Heart left ventricle (tissue), 16 donors: ENCODE data around the gene SGK1. TPM values are rescaled to one million over a fixed set of nuclear protein-coding genes. Genes with fewer than 3 reads are reported as not detected.

Experiments
- ATAC-seq, 4 donors: fragments of 200-7000 bp; cut with Tn5 transposase; one replicate each; pipeline ENCODE4 v1.9.1; 2020 to 2022; ENCODE audit warnings: moderate library complexity in 4 of 4, mild to moderate bottlenecking in 3 of 4, moderate number of reproducible peaks in 1 of 4
- DNase-seq, 5 donors: peaks; one replicate each; pipeline ENCODE4 v3.0.0-alpha.2; 2020
- H3K27ac ChIP-seq, 12 donors: fragments of 200-600 bp; sonication (generic) in 4 of 12; one replicate each; pipeline versions ENCODE4 v1.5.0 to v1.8.0; 2016 to 2022; ENCODE audit warnings: mild to moderate bottlenecking in 2 of 12
- H3K27me3 ChIP-seq, 9 donors: fragments of 200-600 bp; sonication (generic) in 2 of 9; one replicate each; pipeline versions ENCODE4 v1.5.1 to v1.8.0; 2016 to 2022; ENCODE audit warnings: mild to moderate bottlenecking in 3 of 9
- H3K36me3 ChIP-seq, 9 donors: fragments of 200-600 bp; sonication (generic) in 2 of 9; one replicate each; pipeline versions ENCODE4 v1.5.0 to v1.8.0; 2018 to 2022; ENCODE audit warnings: mild to moderate bottlenecking in 2 of 9
- H3K4me1 ChIP-seq, 12 donors: fragments of 200-600 bp; sonication (generic) in 4 of 12; one replicate each; pipeline versions ENCODE4 v1.5.0 to v1.8.0; 2016 to 2022; ENCODE audit warnings: mild to moderate bottlenecking in 3 of 12
- H3K4me3 ChIP-seq, 12 donors: fragments of 200-600 bp; sonication (generic) in 4 of 12; one replicate each; pipeline versions ENCODE4 v1.5.0 to v1.8.0; 2017 to 2022; ENCODE audit warnings: mild to moderate bottlenecking in 9 of 12, moderate library complexity in 4 of 12
- H3K9me3 ChIP-seq, 12 donors: fragments of 200-600 bp; sonication (generic) in 4 of 12; one replicate each; pipeline versions ENCODE4 v1.5.0 to v1.8.0; 2016 to 2022; ENCODE audit warnings: mild to moderate bottlenecking in 1 of 12
- CTCF ChIP-seq, 12 donors: fragments of 200-600 bp; sonication (generic) in 4 of 12; IDR thresholded peaks; one replicate each; pipeline versions ENCODE4 v1.5.0 to v1.8.0; 2018 to 2022; ENCODE audit warnings: antibody characterized with exemption in 12 of 12, mild to moderate bottlenecking in 5 of 12
- POLR2A ChIP-seq, 2 donors: fragments of 450-650 bp; IDR thresholded peaks; one replicate each; pipeline ENCODE4 v1.6.1; 2017; ENCODE audit warnings: antibody characterized with exemption in 2 of 2, mild to moderate bottlenecking in 2 of 2, moderate library complexity in 2 of 2
- WGBS, 4 donors: extraction: QIAGEN DNeasy Blood & Tissue Kit in 2 of 4; methylation state at CpG; one replicate each; pipeline versions ENCODE4 v1.1.5 to v1.1.7; 2013 to 2018; 5-methylcytosine and 5-hydroxymethylcytosine counted together
- intact Hi-C, 10 donors: fragments of 100-400 bp; cut with DNase I; formaldehyde crosslinking; loops; one replicate each; pipeline versions ENCODE4 v1.11.1 to v1.14.2; 2022
- polyA plus RNA-seq, 2 donors: library from polyadenylated mRNA; stranded (reverse); fragments of 200-250 nt; gene quantifications; one replicate each; pipeline ENCODE4 v1.2.3, GENCODE V29; 2013
- total RNA-seq, 9 donors: library from RNA; depleted of rRNA in 2 of 9; stranded (reverse); fragments of >200 nt in 2 of 9; fragmentation: NEBNext Ultra II Directional in 3 of 9; extraction: Animal tissue kit (Norgen Biotek cat#: 25700) in 3 of 9; gene quantifications; one replicate each; pipeline versions ENCODE4 v1.1.0 to v1.2.4, GENCODE V29; 2016 to 2023
- donor health status: ischemic (EF 13 %, LVEDD 7.1; RV severe dilation, severe dysfunction).
- donor health status: healthy with polysubstance abuse.
- donor health status: DM: no; HTN: yes; CAD: no.
- donor health status: DM: no; HTN: no; CAD: no.
- donor health status: ischemic (EF 25% LVEDD 6.9; RV normal size, moderate dysfunction).
- donor health status: ischemic (EF 25% LVEDD 5.7; RV mildly dilated, moderate dysfunction).
- donor health status: healthy.
- donor health status: DM: yes; HTN: yes; CAD: no.
- donor health status: ischemic (EF 35%, LVEDD 5.7; RV mildly dilated, moderate dysfunction).
- donor health status: nonischemic (EF 11% LVEDD 7.7; RV severe dilation, severe dysfunction).
- donor health status: DM: yes; HTN: yes; CAD: no.
- donor health status: PGD.
- donor health status: ischemic (EF 29% LVEDD 5.4; RV normal size, mild dysfunction).
- donor health status: nonischemic (EF 23%, LVEDD 6.1; RV moderate dilation, normal function).

SGK1 gene
- total and polyA plus RNA-seq, 11 donors, result 17.7 to 118 (median 56.7) TPM

- 86 to 90% (median 89%) methylated on average over 6 of the region's 6 CpGs for WGBS, 4 donors
- H3K4me3 ChIP-seq, result no peak overlapping the region
- H3K4me1 ChIP-seq, result peaks cover 0 to 28% (median 7%) of the 10 kb centered on the region in 12 donors
- no peak for DNase-seq
- intact Hi-C loops, result loop anchor here in 8 of 10 donors (5.0 to 10.0 kb wide), 10 partner anchors 74 to 304 kb away; no protein-coding TSS in a partner anchor
- ATAC-seq, result no peak
- TF ChIP-seq POLR2A (IDR thresholded peaks at IDR 0.05) (no peak), CTCF (IDR thresholded peaks at IDR 0.05) (no peak)
- H3K27me3 ChIP-seq, result no peaks in the 10 kb centered on the region
- no peak overlapping the region for H3K27ac ChIP-seq
- no peaks in the 10 kb centered on the region for H3K9me3 ChIP-seq
- no peaks in the 10 kb centered on the region for H3K36me3 ChIP-seq
Measured at GRCh38 chr6:134340179-134340975, 22.5 kb upstream of the SGK1 start.

- no peaks in the 10 kb centered on the region for H3K9me3 ChIP-seq
- H3K27ac ChIP-seq, result no peak overlapping the region
- ATAC-seq (no peak), DNase-seq (no peak)
- H3K36me3 ChIP-seq, result no peaks in the 10 kb centered on the region
- H3K4me3 ChIP-seq, result no peak overlapping the region
- TF ChIP-seq CTCF (IDR thresholded peaks at IDR 0.05), result no peak
- TF ChIP-seq POLR2A (IDR thresholded peaks at IDR 0.05), result no peak
- H3K4me1 ChIP-seq, result peaks cover 0 to 23% (median 5%) of the 10 kb centered on the region in 12 donors
- H3K27me3 ChIP-seq, result no peaks in the 10 kb centered on the region
- intact Hi-C loops, result no loop called here
Measured at GRCh38 chr6:134339216-134339615, 21.3 kb upstream of the SGK1 start.

- Histone ChIP-seq H3K27ac (no peak overlapping the region), H3K27me3 (no peaks in the 10 kb centered on the region), H3K9me3 (peaks cover 0 to under 1% (median 0%) of the 10 kb centered on the region in 12 donors), H3K4me1 (peaks cover 0 to 6% (median 0%) of the 10 kb centered on the region in 12 donors), H3K36me3 (no peaks in the 10 kb centered on the region), H3K4me3 (no peak overlapping the region)
- DNase-seq, result no peak
- intact Hi-C loops, result no loop called here
- no peak for TF ChIP-seq POLR2A (IDR thresholded peaks at IDR 0.05)
- TF ChIP-seq CTCF (IDR thresholded peaks at IDR 0.05), result no peak
- ATAC-seq, result no peak
- WGBS, 4 donors, result 88 to 94% (median 92%) methylated on average over 2 of the region's 2 CpGs
Measured at GRCh38 chr6:134331256-134331655, 13.3 kb upstream of the SGK1 start.

- H3K4me3 ChIP-seq, result no peak overlapping the region
- peaks cover 0 to 7% (median 2%) of the 10 kb centered on the region in 12 donors for H3K9me3 ChIP-seq
- peaks cover 0 to 6% (median 0%) of the 10 kb centered on the region in 12 donors for H3K4me1 ChIP-seq
- intact Hi-C loops, result no loop called here
- H3K27me3 ChIP-seq, result no peaks in the 10 kb centered on the region
- 95 to 100% (median 96%) methylated on average over 1 of the region's 1 CpG for WGBS, 4 donors
- TF ChIP-seq CTCF (IDR thresholded peaks at IDR 0.05), result no peak
- TF ChIP-seq POLR2A (IDR thresholded peaks at IDR 0.05), result no peak
- H3K27ac ChIP-seq, result no peak overlapping the region
- ATAC-seq (no peak), DNase-seq (no peak)
- H3K36me3 ChIP-seq, result no peaks in the 10 kb centered on the region
Measured at GRCh38 chr6:134330555-134330954, 12.6 kb upstream of the SGK1 start.
